ENCODE results near the gene NUDCD3. TPM values are rescaled to one million over a fixed set of nuclear protein-coding genes. Genes with fewer than 3 reads are reported as not detected.
A peak's percentile ranks its signal among the peaks of the same experiment; 100 is the strongest.

NUDCD3 gene
- total RNA-seq, 1 donor from 2014 or later, result 43.5 TPM

GRCh38 chr7:44380189-44380830 lies 110.1 kb downstream of the NUDCD3 start:
- DNase-seq (ENCODE audit: low read depth), result no peak
- no peak for TF ChIP-seq CTCF (conservative IDR thresholded peaks at IDR 0.05; ENCODE audit: low read depth, low read length)
- no peak overlapping the region for H3K4me3 ChIP-seq (ENCODE audit: low read depth, low read length)

GRCh38 chr7:44379366-44380188 lies 110.9 kb downstream of the NUDCD3 start:
- DNase-seq (ENCODE audit: low read depth), result no peak
- TF ChIP-seq CTCF (conservative IDR thresholded peaks at IDR 0.05; ENCODE audit: low read depth, low read length), result no peak
- no peak overlapping the region for H3K4me3 ChIP-seq (ENCODE audit: low read depth, low read length)

GRCh38 chr7:44378744-44379143 lies 111.7 kb downstream of the NUDCD3 start:
- DNase-seq (ENCODE audit: low read depth), result peak; percentile 40
- H3K4me3 ChIP-seq (ENCODE audit: low read depth, low read length), result no peak overlapping the region
- no peak for TF ChIP-seq CTCF (conservative IDR thresholded peaks at IDR 0.05; ENCODE audit: low read depth, low read length)

GRCh38 chr7:44377681-44378421 lies 112.6 kb downstream of the NUDCD3 start:
- no peak overlapping the region for H3K4me3 ChIP-seq (ENCODE audit: low read depth, low read length)
- TF ChIP-seq CTCF (conservative IDR thresholded peaks at IDR 0.05; ENCODE audit: low read depth, low read length), result no peak
- no peak for DNase-seq (ENCODE audit: low read depth)

GRCh38 chr7:44377134-44377463 lies 113.4 kb downstream of the NUDCD3 start:
- no peak overlapping the region for H3K4me3 ChIP-seq (ENCODE audit: low read depth, low read length)
- no peak for TF ChIP-seq CTCF (conservative IDR thresholded peaks at IDR 0.05; ENCODE audit: low read depth, low read length)
- no peak for DNase-seq (ENCODE audit: low read depth)

- no peak for DNase-seq (ENCODE audit: low read depth)
- TF ChIP-seq CTCF (conservative IDR thresholded peaks at IDR 0.05; ENCODE audit: low read depth, low read length), result no peak
- H3K4me3 ChIP-seq (ENCODE audit: low read depth, low read length), result no peak overlapping the region
These were observed 113.9 kb downstream of the NUDCD3 start for GRCh38 chr7:44376429-44377133.
